C4-2B (cell line): ENCODE measurements around the gene TRPV5.

Experiments
- ZFX ChIP-seq: fragments of 450-650 bp; IDR thresholded peaks from 2 replicates; pipeline ENCODE4 v1.6.1; 2017
- TF ChIP-seq, protein P1 (sequence below): fragments of 450-650 bp; conservative IDR thresholded peaks from 2 replicates; pipeline ENCODE4 v1.5.1; 2017; ENCODE audit warnings: mild to moderate bottlenecking

DNA sequence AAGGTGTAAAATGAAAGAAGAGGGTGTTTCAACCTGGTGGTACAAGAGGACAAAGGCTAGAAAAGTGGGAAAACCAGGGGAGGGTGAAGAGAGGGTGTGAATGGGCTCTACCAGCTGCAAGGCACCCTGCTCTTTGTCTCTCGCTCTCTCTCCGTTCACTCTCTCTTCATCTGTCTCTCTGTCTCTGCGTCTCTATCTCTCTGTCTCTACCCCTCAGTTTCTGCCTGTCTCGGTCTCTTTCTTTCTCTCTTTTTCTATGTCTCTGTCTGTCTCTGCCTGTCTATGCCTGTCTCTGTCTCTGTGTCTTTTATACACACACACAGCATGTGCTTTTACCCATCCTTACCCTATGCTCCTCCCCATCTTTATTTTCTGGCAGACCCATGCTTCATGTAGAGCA, 5.1 kb upstream of the TRPV5 start:
- TF ChIP-seq, protein P1, sequence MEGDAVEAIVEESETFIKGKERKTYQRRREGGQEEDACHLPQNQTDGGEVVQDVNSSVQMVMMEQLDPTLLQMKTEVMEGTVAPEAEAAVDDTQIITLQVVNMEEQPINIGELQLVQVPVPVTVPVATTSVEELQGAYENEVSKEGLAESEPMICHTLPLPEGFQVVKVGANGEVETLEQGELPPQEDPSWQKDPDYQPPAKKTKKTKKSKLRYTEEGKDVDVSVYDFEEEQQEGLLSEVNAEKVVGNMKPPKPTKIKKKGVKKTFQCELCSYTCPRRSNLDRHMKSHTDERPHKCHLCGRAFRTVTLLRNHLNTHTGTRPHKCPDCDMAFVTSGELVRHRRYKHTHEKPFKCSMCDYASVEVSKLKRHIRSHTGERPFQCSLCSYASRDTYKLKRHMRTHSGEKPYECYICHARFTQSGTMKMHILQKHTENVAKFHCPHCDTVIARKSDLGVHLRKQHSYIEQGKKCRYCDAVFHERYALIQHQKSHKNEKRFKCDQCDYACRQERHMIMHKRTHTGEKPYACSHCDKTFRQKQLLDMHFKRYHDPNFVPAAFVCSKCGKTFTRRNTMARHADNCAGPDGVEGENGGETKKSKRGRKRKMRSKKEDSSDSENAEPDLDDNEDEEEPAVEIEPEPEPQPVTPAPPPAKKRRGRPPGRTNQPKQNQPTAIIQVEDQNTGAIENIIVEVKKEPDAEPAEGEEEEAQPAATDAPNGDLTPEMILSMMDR = no peak
- no peak for TF ChIP-seq ZFX
